Activated gamma-delta T cell treated with Interleukin-2 at 50 U/mL for 16 hours (primary cell): ENCODE data around the gene CTRB2.
"Not testable (repeated sequence)": the region's sequence is repeated elsewhere in the genome, so short reads cannot be mapped to it uniquely, and the experiment has no call there.

Source experiments
- DNase-seq: peaks from one replicate; pipeline ENCODE4 v3.0.0-alpha.2; 2020

The CTRB2 gene

GRCh38 chr16:75225678-75226515 lies 18.9 kb upstream of the CTRB2 start:
- no peak for DNase-seq

DNA sequence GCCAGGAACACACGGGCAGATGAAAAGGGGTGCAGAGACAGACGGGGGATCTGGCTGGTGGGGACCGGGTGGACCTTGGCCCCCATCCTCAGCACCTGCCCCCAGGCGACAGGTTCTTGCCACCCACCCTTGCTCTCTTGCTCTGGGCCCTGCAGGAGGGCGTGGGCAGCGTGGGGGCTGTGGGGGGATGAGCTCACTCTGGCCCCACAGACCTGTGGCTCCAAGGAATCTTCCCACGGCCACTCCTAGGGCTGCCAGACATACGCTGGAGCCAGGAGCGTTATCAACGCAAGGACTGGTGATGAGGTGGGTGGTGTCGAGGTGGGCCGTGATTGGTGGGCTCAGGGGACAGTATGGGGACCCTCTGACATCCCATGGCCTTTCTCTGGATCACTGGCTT lies 18.1 kb upstream of the CTRB2 start:
- no peak for DNase-seq

- DNase-seq, result no peak
Observed at GRCh38 chr16:75224306-75225082, 17.5 kb upstream of the CTRB2 start.

DNA sequence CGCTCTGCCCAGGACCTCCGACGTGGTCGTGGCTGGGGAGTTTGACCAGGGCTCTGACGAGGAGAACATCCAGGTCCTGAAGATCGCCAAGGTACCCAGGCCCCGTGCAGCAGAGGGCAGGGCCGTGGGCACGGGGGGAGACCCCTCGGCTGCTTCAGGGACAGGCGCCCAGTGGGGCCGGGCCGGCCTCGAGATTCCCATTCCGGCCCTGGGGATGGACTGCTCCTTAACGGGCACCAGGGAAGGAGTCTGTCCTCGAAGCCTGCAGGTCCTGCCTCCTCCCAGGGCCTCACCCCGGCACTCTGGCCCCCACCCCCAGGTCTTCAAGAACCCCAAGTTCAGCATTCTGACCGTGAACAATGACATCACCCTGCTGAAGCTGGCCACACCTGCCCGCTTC lies 16.2 kb upstream of the CTRB2 start:
- DNase-seq, result not testable (repeated sequence)

- DNase-seq, result no peak
Observed at GRCh38 chr16:75222271-75222783, 15.4 kb upstream of the CTRB2 start.

DNA sequence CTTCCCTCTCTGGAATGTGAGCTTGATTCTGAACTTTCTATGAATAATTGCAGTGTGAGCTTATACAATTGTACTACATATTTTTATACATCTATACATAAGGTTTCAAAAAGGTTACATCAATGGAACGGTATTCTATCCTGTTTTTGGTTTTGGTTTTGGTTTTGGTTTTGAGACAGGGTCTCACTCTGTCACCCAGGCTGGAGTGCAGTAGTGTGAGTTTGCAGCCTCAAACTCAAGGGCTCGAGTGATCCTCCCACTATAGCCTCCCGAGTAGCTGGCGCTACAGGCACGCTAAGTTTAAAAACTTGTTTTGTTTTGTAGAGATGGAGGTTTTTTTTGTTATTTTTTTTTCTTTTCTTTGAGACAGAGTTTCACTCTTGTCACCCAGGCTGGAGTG lies 12.9 kb upstream of the CTRB2 start:
- no peak for DNase-seq

DNA sequence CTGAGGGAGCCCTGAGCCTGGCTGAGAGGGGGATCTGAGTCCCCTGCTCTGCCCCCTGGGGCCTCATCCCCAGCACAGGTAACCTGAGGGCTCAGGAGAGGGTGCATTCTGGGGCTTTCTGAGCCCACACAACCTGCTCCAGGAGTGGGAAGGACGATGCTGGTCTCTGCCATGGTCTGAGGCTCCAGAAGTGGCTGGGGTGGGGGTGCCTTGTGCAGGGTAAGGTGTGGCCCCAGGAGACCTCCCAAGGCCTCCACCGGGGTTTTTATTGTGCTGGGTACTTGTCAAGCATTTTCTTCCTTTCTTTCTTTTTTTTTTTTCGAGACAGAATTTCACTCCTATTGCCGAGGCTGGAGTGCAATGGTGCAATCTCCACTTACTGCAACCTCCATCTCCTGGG lies 12.1 kb upstream of the CTRB2 start:
- no peak for DNase-seq

DNA sequence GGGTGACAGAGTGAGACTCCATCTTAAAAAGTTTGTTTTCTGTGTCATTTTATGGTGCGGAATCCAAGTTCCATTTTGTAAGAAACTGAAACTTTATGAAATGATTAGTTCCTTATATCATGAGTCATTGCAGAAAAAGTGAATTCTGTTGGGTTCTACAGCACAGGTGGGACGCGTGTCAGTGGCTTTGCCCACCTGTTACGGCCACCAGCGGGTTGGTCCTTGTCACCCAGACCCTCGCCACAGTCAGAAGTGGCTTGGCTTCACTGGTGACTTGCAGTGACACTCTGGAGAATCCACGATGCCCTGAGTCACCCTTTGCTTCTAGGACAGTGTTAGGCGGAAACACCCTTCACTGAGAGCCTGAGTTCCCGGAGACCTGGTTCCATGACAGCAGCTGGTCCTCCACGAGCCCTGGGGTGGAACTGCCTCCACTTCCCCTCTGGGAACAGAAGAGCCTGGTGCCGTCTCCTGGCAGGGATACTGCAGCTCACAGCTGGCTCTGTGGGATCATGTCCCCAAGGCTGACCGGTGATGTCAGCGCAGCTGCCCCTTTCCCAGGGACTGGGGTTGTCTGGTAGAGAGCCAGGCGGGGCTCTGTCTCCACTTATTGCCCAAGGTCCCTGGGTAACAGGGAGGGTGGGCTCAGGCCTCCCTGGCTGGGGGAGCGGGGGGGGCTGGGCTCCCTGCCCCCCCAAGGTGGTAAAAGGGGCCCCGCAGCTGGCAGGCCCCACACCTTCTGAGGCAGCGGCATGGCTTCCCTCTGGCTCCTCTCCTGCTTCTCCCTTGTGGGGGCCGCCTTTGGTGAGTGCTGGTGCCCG lies 11.5 kb upstream of the CTRB2 start, which contains the start of gene CTRB1:
CTRB1 (plus strand) TSS at position 733 of the 821 bp plus-strand sequence; CDS start at position 753, 20 bp downstream.
- no peak for DNase-seq

- DNase-seq, result no peak
Observed at GRCh38 chr16:75217389-75217851, 10.5 kb upstream of the CTRB2 start.

- DNase-seq, result no peak
Observed at GRCh38 chr16:75216576-75216975, 9.6 kb upstream of the CTRB2 start.

GRCh38 chr16:75216127-75216526 lies 9.2 kb upstream of the CTRB2 start:
- no peak for DNase-seq

GRCh38 chr16:75211286-75211685 lies 4.3 kb upstream of the CTRB2 start:
- DNase-seq, result not testable (repeated sequence)

DNA sequence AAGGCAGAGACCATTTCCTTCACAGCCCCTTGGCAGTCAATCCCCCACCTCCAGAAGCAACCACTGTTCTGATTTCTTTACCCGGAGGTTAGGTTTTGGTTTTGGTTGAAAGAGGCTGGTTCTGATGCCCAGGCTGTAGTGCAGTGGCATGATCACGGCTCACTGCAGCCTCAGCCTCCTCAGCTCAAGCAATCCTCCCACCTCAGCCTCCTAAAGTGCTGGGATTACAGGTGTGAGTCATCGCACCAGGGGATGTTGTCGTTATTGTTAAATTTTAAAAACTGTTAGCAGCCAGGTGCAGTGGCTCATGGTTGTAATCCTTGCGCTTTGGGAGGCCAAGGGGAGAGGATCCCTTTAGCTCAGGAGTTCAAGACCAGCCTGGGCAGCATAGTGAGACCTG lies 3.0 kb upstream of the CTRB2 start:
- no peak for DNase-seq

DNA sequence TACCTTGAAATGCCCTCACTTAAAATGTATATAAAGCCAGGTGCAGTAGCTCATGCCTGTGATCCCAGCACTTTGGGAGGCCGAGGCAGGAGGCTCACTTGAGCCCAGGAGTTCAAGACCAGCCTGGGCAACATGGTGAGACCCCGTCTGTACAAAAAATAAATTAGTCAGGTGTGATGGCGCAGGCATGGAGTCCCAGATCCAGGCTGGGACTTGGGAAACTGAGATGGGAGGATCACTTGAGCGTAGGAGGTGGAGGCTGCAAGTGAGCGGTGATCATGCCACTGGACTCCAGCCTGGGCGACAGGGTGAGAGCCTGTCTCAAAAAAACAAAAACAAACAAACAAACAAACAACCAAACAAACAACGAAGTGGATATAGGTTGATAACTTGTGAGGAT lies 2.6 kb upstream of the CTRB2 start:
- not testable (repeated sequence) for DNase-seq

DNA sequence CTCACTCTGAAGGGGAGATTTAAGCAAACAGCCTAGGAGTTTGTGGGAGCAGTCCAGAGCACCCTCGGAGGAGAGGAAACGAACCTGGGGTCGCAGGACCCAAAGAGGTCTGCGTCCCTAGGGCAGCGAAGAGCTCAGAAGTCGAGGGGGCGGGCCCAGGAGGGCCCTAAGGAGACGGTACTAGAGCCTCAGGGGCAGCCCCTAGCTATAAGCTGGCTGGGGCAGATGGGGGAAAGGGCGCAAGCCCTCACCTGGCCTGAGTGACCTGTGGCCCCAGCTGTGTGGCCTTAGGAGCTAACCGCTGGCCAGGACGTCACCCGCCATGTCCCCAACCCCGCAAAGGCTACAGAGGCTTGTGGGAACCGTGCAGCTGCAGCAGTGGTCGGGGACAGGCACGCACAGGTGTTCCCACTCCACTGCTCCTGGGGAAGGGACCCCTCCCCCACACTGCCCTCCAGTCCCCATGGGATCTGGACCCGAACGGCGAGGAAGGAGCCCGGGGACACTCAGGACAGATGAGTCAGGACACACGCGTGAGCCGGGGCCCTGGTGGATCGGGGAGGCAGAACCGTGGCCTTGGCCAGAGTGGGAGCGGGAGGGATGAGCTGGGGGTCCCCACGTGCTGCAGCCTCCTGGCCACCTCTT lies 2.0 kb upstream of the CTRB2 start:
- DNase-seq, result no peak

- no peak for DNase-seq
Observed at GRCh38 chr16:75208242-75208825, 1.4 kb upstream of the CTRB2 start.

DNA sequence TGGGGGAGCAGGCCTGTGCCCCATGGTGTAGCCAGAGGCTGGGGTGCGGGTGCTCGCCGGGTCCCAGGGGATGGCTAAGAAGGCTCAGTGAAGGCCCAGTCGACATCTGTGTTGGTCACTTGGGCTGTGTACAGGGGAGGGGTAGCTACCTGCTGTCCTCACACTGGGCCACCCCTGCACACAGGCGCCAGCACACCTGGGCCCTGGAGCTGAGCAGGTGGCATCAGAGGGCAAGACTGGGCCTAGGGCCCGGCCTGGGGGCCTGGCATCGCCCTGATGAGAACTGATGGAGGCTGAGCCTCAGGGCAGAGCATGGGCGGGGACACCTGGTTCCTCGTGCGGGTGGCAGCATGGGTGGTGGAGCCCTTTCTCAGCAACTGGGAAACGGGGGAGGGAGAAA lies 870 bp upstream of the CTRB2 start:
- DNase-seq, result no peak

GRCh38 chr16:75205961-75206748 lies 806 bp downstream of the CTRB2 start:
- DNase-seq, result not testable (repeated sequence)

DNA sequence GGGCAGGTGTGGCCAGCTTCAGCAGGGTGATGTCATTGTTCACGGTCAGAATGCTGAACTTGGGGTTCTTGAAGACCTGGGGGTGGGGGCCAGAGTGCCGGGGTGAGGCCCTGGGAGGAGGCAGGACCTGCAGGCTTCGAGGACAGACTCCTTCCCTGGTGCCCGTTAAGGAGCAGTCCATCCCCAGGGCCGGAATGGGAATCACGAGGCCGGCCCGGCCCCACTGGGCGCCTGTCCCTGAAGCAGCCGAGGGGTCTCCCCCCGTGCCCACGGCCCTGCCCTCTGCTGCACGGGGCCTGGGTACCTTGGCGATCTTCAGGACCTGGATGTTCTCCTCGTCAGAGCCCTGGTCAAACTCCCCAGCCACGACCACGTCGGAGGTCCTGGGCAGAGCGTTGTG lies 1.5 kb downstream of the CTRB2 start:
- not testable (repeated sequence) for DNase-seq

GRCh38 chr16:75204905-75205304 lies 2.1 kb downstream of the CTRB2 start:
- not testable (repeated sequence) for DNase-seq

GRCh38 chr16:75204410-75204758 lies 2.6 kb downstream of the CTRB2 start:
- no peak for DNase-seq
